ENCODE results near the gene SLC29A3. TPM values are rescaled to one million over a fixed set of nuclear protein-coding genes. Genes with fewer than 3 reads are reported as not detected.
A peak's percentile ranks its signal among the peaks of the same experiment; 100 is the strongest.

Gene SLC29A3
- total RNA-seq, 2 experiments from 2014 or later = 1.2 to 1.5 TPM

DNA sequence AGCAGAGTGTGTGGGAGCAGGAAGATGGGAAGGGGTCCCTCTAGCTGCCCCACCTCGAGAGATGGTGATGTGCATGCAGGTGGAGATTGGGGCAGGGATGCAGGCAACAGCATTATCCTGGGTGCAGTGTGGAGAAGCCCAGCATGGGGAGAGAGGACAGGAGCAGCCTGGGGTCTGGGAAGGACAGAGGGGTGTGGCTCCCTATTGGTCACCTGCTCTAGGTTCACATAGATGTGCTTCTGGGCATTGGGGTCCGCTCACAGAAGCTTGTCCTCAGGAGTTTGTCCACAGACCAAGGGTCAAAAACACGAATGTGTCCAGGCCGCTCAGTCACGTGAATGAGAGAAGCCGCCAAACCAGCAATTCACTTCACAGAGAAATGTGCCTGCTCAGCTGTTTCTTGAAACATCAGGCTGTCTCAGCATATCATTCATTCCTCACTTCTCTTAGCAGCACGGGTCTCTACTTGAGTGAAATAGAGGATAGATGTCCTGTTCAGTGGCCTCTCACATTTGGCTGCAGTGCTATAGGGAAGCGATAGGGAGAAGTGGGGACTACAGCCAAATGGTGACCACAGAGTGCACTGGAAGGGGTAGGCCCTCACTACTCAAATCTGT lies 11.5 kb upstream of the SLC29A3 start:
- Mint-ChIP-seq H3K4me1 (ENCODE audit: low read depth) (no peaks in the 10 kb centered on the region), H3K27ac (no peak overlapping the region), H3K36me3 (ENCODE audit: low read depth) (no peaks in the 10 kb centered on the region), H3K4me3 (no peak overlapping the region), H3K27me3 (ENCODE audit: low read depth) (peaks cover 3% of the 10 kb centered on the region), H3K9me3 (no peaks in the 10 kb centered on the region)
- CTCF ChIA-PET = interaction anchor here (1.1 kb wide), 2 partner anchors 263 to 392 kb away, joined by 4 to 5 read pairs; no protein-coding TSS in a partner anchor
- intact Hi-C loops (cut with micrococcal nuclease) = no loop called here
- no peak for DNase-seq

DNA sequence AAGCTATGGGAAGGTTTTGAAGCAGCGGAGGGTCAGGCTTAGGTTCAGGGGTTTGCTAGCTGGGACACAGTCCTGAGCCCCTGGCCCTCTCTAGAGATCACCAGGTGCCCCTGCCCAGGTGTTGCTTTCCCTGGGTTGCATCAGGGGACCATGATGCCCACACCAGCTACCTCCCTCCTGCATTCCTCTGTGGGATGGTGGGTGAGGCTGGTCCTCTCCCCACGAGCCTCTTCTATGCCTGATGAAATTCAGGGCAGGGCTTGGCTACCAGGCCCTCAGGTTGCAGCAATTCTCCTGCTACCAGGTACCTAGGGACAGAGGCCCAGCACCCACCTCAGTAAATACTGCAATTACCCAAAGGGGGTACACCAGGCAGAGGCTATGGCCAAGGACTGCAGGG lies 10.8 kb upstream of the SLC29A3 start:
- Mint-ChIP-seq H3K4me3 (no peak overlapping the region), H3K4me1 (ENCODE audit: low read depth) (no peaks in the 10 kb centered on the region), H3K27ac (no peak overlapping the region), H3K27me3 (ENCODE audit: low read depth) (peaks cover 3% of the 10 kb centered on the region), H3K36me3 (ENCODE audit: low read depth) (no peaks in the 10 kb centered on the region), H3K9me3 (no peaks in the 10 kb centered on the region)
- intact Hi-C loops (cut with micrococcal nuclease) = no loop called here
- DNase-seq = no peak
- CTCF ChIA-PET = interaction anchor here (0.8 kb wide), 1 partner anchor 71 kb away, joined by 3 read pairs; no protein-coding TSS in a partner anchor

DNA sequence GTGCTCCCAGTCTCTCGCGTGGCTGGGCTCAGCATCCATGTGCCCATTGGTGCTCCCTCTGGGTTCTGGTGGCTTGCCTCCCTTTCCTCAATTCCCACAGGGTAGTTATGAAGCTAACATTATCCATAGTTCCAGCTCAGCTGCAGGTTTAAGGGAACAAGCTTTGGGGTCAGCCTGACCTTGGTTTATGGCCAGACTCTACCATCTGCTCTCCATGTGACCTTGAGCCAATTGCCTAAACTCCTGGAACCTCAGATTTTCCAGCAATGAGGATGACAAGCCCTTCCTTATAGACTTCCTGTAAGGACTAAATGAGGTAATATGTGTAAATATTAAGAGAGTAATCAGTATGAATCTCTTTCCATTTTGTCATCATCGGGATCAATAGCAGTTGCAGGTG lies 10.1 kb upstream of the SLC29A3 start:
- DNase-seq = no peak
- CTCF ChIA-PET = interaction anchor here (0.8 kb wide), 1 partner anchor 70 kb away, joined by 3 read pairs; no protein-coding TSS in a partner anchor
- no peaks in the 10 kb centered on the region for H3K9me3 Mint-ChIP-seq

DNA sequence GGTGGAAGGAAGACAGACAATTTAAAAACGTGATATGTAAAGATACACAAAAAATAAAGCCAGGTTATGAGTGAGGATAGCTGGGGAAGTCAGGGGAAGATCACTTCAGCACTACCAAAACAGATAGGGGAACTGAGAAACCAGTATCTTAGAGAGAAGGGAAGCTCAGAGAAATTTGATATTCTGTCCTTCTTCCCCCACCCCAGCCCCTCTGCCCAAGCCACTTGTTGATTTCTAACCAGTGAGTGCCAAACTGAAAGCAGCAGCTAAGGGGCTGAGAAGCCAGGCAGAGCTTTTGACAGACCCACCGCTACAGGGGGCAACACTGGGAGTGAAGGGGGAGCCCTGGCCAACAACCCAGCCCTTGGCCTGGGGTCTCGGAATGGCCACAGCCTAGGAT lies 9.1 kb upstream of the SLC29A3 start:
- Mint-ChIP-seq H3K27ac (no peak overlapping the region), H3K27me3 (ENCODE audit: low read depth) (peaks cover 5% of the 10 kb centered on the region), H3K4me3 (no peak overlapping the region), H3K4me1 (ENCODE audit: low read depth) (no peaks in the 10 kb centered on the region), H3K9me3 (no peaks in the 10 kb centered on the region), H3K36me3 (ENCODE audit: low read depth) (no peaks in the 10 kb centered on the region)
- intact Hi-C loops (cut with micrococcal nuclease) = no loop called here
- no peak for DNase-seq
- CTCF ChIA-PET = no interaction called here

More for the DNA sequence above, 10.1 kb upstream of the SLC29A3 start:
- Mint-ChIP-seq H3K27me3 (ENCODE audit: low read depth) (peaks cover 5% of the 10 kb centered on the region), H3K4me1 (ENCODE audit: low read depth) (no peaks in the 10 kb centered on the region), H3K27ac (no peak overlapping the region), H3K36me3 (ENCODE audit: low read depth) (no peaks in the 10 kb centered on the region), H3K4me3 (no peak overlapping the region)
- intact Hi-C loops (cut with micrococcal nuclease) = no loop called here

DNA sequence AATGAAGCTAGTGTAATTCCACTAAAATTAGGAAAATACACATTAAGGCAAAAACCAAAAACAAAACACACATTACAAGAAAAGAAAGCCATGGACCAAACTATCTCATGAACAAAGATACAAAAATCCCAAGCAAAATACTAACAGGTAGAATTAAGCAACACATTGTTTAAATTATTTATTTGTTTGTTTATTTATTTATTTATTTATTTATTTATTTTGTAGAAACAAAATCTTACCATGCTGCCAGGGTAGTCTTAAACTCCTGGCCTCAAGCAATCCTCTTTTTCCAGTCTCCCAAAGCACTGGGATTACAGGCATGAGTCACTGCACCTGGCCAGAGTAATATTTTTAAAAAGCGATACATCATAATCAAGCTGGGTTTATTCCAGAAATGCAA lies 6.8 kb upstream of the SLC29A3 start:
- CTCF ChIA-PET = interaction anchor here (1.2 kb wide), 2 partner anchors 257 to 258 kb away, joined by 4 to 5 read pairs; no protein-coding TSS in a partner anchor
- H3K36me3 Mint-ChIP-seq (ENCODE audit: low read depth) = no peaks in the 10 kb centered on the region
- no peak overlapping the region for H3K27ac Mint-ChIP-seq
- intact Hi-C loops (cut with micrococcal nuclease) = no loop called here
- H3K27me3 Mint-ChIP-seq (ENCODE audit: low read depth) = peaks cover 5% of the 10 kb centered on the region
- no peak overlapping the region for H3K4me3 Mint-ChIP-seq
- no peaks in the 10 kb centered on the region for H3K9me3 Mint-ChIP-seq
- DNase-seq = no peak
- H3K4me1 Mint-ChIP-seq (ENCODE audit: low read depth) = peaks cover 14% of the 10 kb centered on the region

DNA sequence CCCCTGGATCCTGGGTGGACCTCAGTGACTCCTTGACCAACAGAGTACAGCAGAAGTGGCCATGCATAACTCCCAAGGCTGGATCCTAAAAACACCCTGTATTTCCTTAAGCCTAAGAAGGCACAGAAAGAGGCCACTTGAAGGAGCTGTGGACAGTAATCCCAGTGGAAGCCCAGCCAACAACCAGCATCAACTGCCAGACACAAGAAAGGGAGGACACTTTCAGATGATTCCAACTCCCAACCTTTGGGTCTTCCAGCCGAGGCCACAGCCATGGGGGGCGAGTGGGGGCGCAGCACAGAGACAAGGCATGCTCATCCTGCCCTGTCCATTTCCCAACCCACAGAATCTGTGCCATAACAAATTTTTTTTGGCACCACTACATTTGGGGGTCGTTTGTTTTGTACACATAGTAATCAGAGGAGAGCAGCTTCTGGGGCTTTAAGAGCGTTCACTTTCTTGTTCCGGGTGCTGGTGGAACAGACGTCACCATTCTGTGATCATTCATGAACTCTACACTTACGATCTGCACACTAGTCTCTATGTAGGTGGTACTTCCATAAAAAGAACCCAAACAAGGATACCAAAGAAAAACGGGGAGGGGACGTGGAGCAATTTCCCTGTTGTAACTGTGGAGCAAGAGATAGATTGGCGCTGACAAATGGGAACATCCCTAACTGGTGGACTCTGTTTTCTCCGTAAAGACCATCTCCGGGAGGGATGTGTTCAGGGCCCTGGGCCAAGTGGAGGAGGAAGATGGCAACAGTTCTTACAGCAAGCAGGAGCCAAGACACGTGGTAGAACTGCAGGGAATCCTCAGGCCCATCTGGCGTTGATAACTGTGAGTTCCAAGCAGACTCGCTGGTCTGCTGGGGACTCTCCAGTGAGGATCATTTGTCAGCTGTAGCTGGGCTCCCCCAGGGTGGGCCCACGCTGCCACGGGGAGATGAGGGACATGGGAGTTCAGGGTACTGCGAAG lies 6.0 kb upstream of the SLC29A3 start:
- intact Hi-C loops (cut with micrococcal nuclease) = no loop called here

DNA sequence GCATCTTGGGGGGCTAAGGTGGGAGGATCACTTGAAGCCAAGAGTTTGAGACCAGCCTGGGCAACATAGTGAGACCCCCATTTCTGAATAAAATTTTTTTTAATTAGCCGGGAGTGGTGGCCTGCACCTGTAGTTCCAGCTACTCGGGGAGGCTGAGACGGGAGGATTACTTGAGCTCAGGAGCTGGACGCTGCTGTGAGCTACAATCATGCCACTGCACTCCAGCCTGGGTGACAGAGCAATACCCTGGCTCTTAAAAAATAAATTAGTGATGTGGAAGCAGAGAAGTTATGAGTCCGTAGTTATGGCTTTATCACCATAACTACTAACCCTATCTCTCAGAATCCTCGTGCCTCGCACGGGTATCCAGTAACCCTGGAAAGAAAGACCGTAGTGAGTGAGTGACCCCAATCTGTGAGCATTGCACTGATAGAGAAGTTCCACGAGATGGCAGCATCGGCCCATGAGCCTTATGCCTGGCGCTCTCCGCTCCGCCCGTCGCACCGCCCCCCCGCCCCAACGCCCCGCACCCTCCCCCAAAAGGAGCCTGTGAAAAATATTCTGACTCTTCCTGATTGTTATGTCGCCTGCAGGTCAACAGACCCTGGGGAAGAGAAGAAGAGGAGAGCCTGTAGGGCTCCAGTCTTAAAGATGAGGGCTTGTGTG lies 4.9 kb upstream of the SLC29A3 start:
- Mint-ChIP-seq H3K4me3 (no peak overlapping the region), H3K27me3 (ENCODE audit: low read depth) (peaks cover 5% of the 10 kb centered on the region), H3K36me3 (ENCODE audit: low read depth) (no peaks in the 10 kb centered on the region), H3K4me1 (ENCODE audit: low read depth) (peaks cover 18% of the 10 kb centered on the region), H3K9me3 (no peaks in the 10 kb centered on the region), H3K27ac (no peak overlapping the region)
- peak; percentile 62 for DNase-seq
- intact Hi-C loops (cut with micrococcal nuclease) = loop anchor here (1.0 to 2.0 kb wide), 4 partner anchors 256 to 499 kb away; no protein-coding TSS in a partner anchor
- CTCF ChIA-PET = interaction anchor here (0.7 to 4.1 kb wide), 21 partner anchors 9 to 498 kb away, joined by 3 to 28 read pairs (median 3); no protein-coding TSS in a partner anchor

More for the DNA sequence above, 6.0 kb upstream of the SLC29A3 start:
- H3K27me3 Mint-ChIP-seq (ENCODE audit: low read depth) = peaks cover 5% of the 10 kb centered on the region
- no peaks in the 10 kb centered on the region for H3K9me3 Mint-ChIP-seq
- CTCF ChIA-PET = interaction anchor here (0.7 to 4.1 kb wide), 14 partner anchors 10 to 412 kb away, joined by 3 to 28 read pairs (median 4); no protein-coding TSS in a partner anchor
- H3K36me3 Mint-ChIP-seq (ENCODE audit: low read depth) = no peaks in the 10 kb centered on the region
- no peak for DNase-seq
- H3K4me1 Mint-ChIP-seq (ENCODE audit: low read depth) = peaks cover 14% of the 10 kb centered on the region
- no peak overlapping the region for H3K4me3 Mint-ChIP-seq
- no peak overlapping the region for H3K27ac Mint-ChIP-seq

DNA sequence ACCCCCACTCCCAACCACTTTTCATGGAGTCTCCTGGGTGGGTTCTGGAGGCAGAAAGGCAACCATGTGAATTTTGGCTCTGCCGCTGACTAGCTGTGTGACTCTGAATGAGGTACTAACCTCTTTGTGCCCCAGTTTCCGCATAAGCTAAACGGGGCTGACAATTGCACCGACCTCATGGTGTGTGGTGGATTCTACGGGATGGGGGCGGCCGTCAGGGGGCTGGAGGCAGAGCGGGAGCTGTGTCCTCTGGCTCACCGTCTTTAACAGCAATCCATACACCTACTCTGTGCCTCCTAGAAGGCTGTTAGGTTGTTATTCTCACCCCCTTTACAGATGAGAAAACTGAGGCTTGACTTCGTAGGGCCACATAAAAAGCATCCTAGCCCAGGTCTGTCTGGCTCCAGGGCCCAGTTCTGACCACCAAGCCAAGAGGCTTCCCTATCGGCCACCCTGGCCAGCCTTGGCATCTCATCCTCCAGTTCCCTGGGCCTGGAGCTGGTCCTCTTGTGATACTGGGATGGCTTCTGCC lies 4.3 kb upstream of the SLC29A3 start:
- intact Hi-C loops (cut with micrococcal nuclease) = loop anchor here (1.0 to 5.0 kb wide), 6 partner anchors 256 to 733 kb away; no protein-coding TSS in a partner anchor
- H3K27me3 Mint-ChIP-seq (ENCODE audit: low read depth) = peaks cover 5% of the 10 kb centered on the region
- DNase-seq = no peak
- peaks cover 20% of the 10 kb centered on the region for H3K4me1 Mint-ChIP-seq (ENCODE audit: low read depth)
- H3K27ac Mint-ChIP-seq = no peak overlapping the region
- H3K36me3 Mint-ChIP-seq (ENCODE audit: low read depth) = no peaks in the 10 kb centered on the region
- CTCF ChIA-PET = interaction anchor here (0.7 to 4.1 kb wide), 20 partner anchors 12 to 882 kb away, joined by 3 to 28 read pairs (median 4); no protein-coding TSS in a partner anchor
- no peak overlapping the region for H3K4me3 Mint-ChIP-seq
- no peaks in the 10 kb centered on the region for H3K9me3 Mint-ChIP-seq

DNA sequence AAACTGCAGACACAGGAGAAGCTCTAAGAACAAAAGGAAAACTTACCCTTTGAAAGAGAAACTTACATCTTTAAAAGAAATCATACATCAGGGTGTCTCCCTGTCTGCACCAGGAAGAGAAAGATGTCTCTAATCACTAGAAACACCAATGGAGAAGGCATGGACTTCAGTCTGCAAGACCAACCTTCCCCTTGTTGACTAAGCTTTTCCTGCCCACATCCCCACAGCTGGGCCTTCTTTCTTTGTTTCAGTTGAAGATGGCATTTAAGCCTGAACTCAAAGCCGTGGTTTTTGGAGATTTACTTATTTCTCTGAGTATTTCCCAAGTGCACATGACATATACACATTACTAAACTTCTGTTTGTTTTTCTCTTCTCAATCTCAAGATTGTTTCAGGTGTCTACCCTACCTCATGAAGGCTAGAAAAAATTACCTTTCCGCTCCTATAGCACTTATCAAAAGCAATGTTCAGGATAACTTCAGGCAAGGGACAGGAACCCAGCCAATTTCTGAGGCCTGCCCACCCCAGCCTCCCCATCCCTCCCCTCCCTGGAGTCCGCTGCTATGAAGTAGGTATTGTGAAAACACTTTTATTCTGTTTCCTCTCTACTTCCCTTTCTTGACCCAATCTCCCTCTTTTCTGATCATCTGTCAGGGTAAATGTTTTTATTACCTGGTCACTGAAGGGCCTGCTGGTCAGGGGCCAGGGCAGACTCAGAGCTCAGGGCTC lies 2.8 kb upstream of the SLC29A3 start:
- no peaks in the 10 kb centered on the region for H3K36me3 Mint-ChIP-seq (ENCODE audit: low read depth)
- DNase-seq = peak; percentile 38
- no peak overlapping the region for H3K4me3 Mint-ChIP-seq
- H3K27ac Mint-ChIP-seq = no peak overlapping the region
- no peaks in the 10 kb centered on the region for H3K9me3 Mint-ChIP-seq
- CTCF ChIA-PET = interaction anchor here (0.8 to 4.1 kb wide), 7 partner anchors 12 to 392 kb away, joined by 3 to 28 read pairs (median 6); no protein-coding TSS in a partner anchor
- peaks cover 27% of the 10 kb centered on the region for H3K4me1 Mint-ChIP-seq (ENCODE audit: low read depth)
- intact Hi-C loops (cut with micrococcal nuclease) = loop anchor here (5.0 kb wide), 2 partner anchors 581 to 731 kb away; no protein-coding TSS in a partner anchor
- H3K27me3 Mint-ChIP-seq (ENCODE audit: low read depth) = peaks cover 4% of the 10 kb centered on the region

DNA sequence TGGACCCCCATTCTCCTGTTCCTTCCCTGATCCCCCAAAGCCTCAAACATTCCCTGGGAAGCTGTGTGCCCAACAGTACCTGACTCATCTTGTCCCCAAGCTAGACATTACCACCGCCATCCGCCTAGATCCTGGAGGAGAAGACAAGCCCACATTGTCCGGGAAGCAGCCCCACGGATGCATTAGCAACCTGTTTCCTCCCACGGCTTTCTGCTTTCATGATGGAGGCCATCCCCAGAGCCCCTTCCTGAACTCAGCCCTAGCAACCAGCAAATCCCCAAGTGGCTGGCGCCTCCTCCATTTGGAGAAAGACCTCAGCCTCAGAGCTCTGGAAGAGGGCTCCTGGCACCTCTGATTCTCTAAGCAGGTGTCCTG lies 2.3 kb upstream of the SLC29A3 start:
- intact Hi-C loops (cut with micrococcal nuclease) = loop anchor here (5.0 kb wide), 2 partner anchors 581 to 731 kb away; no protein-coding TSS in a partner anchor
- peaks cover 27% of the 10 kb centered on the region for H3K4me1 Mint-ChIP-seq (ENCODE audit: low read depth)
- CTCF ChIA-PET = interaction anchor here (1.4 to 4.1 kb wide), 3 partner anchors 13 to 253 kb away, joined by 3 to 14 read pairs (median 6); no protein-coding TSS in a partner anchor
- H3K9me3 Mint-ChIP-seq = no peaks in the 10 kb centered on the region
- H3K27me3 Mint-ChIP-seq (ENCODE audit: low read depth) = peaks cover 2% of the 10 kb centered on the region
- no peaks in the 10 kb centered on the region for H3K36me3 Mint-ChIP-seq (ENCODE audit: low read depth)
- no peak for DNase-seq
- no peak overlapping the region for H3K27ac Mint-ChIP-seq
- no peak overlapping the region for H3K4me3 Mint-ChIP-seq

DNA sequence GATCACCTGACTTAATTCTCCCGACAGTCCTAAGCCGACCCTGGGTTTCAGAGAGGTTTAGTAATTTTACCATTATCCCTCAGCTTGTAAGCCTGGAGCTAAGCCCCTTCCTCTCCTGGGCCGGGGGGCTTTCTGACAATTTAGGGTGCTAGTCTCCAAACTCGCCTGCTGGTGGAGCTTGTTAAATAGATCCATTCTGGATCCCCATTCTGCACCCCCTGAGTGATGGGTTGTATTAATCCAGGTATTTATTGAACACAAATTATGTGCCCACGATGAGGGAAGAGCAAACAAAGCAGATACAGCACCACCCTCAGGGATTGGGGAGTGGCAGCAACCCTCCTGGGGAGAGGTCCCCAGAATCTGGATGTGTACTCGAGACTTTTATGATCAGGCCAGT lies 1.3 kb upstream of the SLC29A3 start:
- intact Hi-C loops (cut with micrococcal nuclease) = loop anchor here (2.0 to 5.0 kb wide), 3 partner anchors 67 to 730 kb away; no protein-coding TSS in a partner anchor
- CTCF ChIA-PET = interaction anchor here (1.2 to 1.5 kb wide), 2 partner anchors 252 to 388 kb away, joined by 3 to 6 read pairs; no protein-coding TSS in a partner anchor
- no peaks in the 10 kb centered on the region for H3K36me3 Mint-ChIP-seq (ENCODE audit: low read depth)
- peaks cover 2% of the 10 kb centered on the region for H3K27me3 Mint-ChIP-seq (ENCODE audit: low read depth)
- H3K9me3 Mint-ChIP-seq = no peaks in the 10 kb centered on the region
- H3K27ac Mint-ChIP-seq = no peak overlapping the region
- DNase-seq = no peak
- no peak overlapping the region for H3K4me3 Mint-ChIP-seq
- peaks cover 27% of the 10 kb centered on the region for H3K4me1 Mint-ChIP-seq (ENCODE audit: low read depth)

Measured in activated naive CD4-positive, alpha-beta T cell treated with anti-CD3 and anti-CD28 coated beads for 36 hours (primary cell).